ENCODE results near the gene CCDC171. TPM values are rescaled to one million over a fixed set of nuclear protein-coding genes. Genes with fewer than 3 reads are reported as not detected.

Gene CCDC171
- total and polyA plus RNA-seq, 11 donors, result 0.30 to 3.4 (median 1.1) TPM

DNA sequence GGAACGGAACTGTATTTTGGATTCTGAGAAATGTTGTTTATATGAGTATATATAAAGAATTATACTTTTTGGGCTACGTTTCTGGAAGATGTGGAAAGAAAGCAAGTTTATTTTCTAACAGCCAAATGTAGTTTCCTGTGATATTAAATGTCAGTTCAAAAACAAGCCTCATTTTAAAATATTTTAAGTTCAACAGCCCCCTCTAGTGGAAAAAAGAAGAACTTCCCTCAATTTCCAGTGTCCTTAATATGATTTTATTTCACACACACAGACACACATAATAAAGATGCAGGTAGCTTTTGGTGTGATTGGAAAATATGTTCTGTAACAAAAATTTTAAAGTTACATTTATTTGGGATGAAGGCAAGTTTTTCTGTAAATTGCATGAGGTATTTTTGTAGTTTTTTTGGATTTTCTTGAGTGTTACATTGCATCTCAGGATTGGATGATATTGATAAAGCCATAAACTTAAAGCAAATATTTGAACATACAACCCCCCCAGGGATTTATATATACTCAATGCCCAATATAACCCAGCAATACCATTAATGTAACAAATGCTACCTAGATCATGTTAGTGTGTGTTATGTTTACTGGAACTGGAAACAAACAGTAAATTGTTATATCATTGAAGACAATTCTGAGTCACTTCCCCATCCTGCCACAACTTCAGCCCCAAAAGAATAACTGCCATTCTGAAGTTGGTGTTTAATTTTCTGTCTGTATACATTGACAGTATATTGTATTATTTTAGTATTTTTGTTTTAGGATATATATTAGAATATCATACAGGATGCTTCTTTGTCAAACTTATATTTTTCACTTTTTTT lies 54.0 kb downstream of the CCDC171 start:
- H3K27ac ChIP-seq, result no peak overlapping the region
- no peaks in the 10 kb centered on the region for H3K27me3 ChIP-seq
- no peaks in the 10 kb centered on the region for H3K9me3 ChIP-seq
- no peaks in the 10 kb centered on the region for H3K36me3 ChIP-seq
- TF ChIP-seq POLR2A (IDR thresholded peaks at IDR 0.05), result no peak
- TF ChIP-seq CTCF (IDR thresholded peaks at IDR 0.05), result peak; percentile 68 to 87 (median 77)
- intact Hi-C loops (cut with DNase I), result loop anchor here (2.0 to 10.0 kb wide), 10 partner anchors 54 to 502 kb away; partner anchors contain the start of gene CCDC171 (in 1 of the 10)
- WGBS, 4 donors, result 37 to 41% (median 39%) methylated on average over 2 of the region's 2 CpGs
- peaks cover 0 to 5% (median 0%) of the 10 kb centered on the region in 12 donors for H3K4me1 ChIP-seq
- no peak overlapping the region for H3K4me3 ChIP-seq
- no peak for ATAC-seq
- DNase-seq, result no peak

DNA sequence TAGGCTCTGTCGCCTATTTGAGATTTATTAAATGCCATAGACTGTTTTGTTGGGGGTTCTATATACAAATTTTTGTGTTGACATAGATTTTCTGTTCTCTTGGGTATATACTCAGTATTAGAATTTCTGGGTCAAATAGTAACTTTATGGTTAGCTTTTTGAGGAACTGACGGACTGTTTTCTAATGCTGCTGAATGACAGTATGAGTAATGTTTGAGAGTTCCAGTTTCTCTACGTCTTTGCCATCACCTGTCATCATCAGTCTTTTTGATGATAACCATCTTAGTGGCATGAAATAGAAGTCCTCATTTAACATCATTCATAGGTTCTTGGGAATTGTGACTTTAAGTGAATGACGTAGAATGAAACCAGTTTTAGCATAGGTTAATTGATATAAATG lies 60.1 kb downstream of the CCDC171 start:
- ATAC-seq (no peak), DNase-seq (no peak)
- intact Hi-C loops (cut with DNase I), result loop anchor here in 1 of 10 donors (5.0 kb wide), 1 partner anchor 336 kb away; no protein-coding TSS in a partner anchor
- TF ChIP-seq POLR2A (IDR thresholded peaks at IDR 0.05) (no peak), CTCF (IDR thresholded peaks at IDR 0.05) (no peak)
- 89 to 94% (median 92%) methylated on average over 4 of the region's 4 CpGs for WGBS, 4 donors
- Histone ChIP-seq H3K27ac (no peak overlapping the region), H3K4me3 (no peak overlapping the region), H3K36me3 (peaks cover 0 to 9% (median 0%) of the 10 kb centered on the region in 9 donors), H3K27me3 (no peaks in the 10 kb centered on the region), H3K4me1 (no peaks in the 10 kb centered on the region), H3K9me3 (peaks cover 0 to 4% (median 0%) of the 10 kb centered on the region in 12 donors)

- H3K9me3 ChIP-seq, result peaks cover 0 to 4% (median 0%) of the 10 kb centered on the region in 12 donors
- no peaks in the 10 kb centered on the region for H3K27me3 ChIP-seq
- no peak overlapping the region for H3K4me3 ChIP-seq
- intact Hi-C loops (cut with DNase I), result no loop called here
- DNase-seq (no peak), ATAC-seq (no peak)
- TF ChIP-seq POLR2A (IDR thresholded peaks at IDR 0.05), result no peak
- TF ChIP-seq CTCF (IDR thresholded peaks at IDR 0.05), result no peak
- 92 to 100% (median 95%) methylated on average over 1 to 7 of the region's 7 CpGs for WGBS, 4 donors
- no peak overlapping the region for H3K27ac ChIP-seq
- H3K4me1 ChIP-seq, result no peaks in the 10 kb centered on the region
- peaks cover 0 to 9% (median 0%) of the 10 kb centered on the region in 9 donors for H3K36me3 ChIP-seq
Observed at GRCh38 chr9:15617782-15618181, 64.9 kb downstream of the CCDC171 start.

DNA sequence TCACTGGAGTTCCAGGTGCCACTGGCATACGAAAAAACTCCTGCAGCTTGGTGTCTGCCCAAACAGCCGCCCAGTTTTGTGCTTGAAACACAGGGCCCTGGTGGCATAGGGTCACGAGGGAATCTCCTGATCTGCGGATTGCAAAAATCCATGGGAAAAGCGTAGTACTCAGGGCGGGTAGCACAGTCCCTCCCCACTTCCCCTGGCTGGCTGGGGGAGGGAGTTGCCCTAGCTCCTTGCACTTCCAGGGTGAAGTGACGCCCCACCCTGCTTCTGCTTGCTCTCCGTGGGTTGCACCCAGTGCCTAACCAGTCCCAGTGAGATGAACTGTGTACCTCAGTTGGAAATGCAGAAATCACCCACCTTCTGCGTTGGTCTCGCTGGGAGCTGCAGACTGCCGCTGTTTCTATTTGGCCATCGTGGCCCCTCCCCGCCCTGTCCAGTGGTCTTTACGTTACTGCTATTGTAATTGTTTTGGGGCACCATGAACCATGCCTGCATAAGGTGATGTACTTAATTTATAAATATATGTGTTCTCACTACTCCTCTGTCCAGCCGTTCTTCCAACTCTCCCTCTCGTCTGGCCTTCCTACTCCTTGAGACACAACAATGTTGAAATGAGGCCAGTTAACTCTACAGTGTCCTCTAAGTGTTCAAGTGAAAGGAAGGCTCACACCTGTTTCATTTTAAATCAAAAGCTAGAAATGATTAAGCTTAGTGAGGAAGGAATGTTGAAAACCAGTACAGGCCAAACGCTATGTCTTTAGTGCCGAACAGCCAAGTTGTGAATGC lies 65.9 kb downstream of the CCDC171 start:
- H3K27ac ChIP-seq, result no peak overlapping the region
- peaks cover 0 to 3% (median 0%) of the 10 kb centered on the region in 12 donors for H3K9me3 ChIP-seq
- peaks cover 0 to 5% (median 0%) of the 10 kb centered on the region in 9 donors for H3K36me3 ChIP-seq
- no peaks in the 10 kb centered on the region for H3K4me1 ChIP-seq
- H3K4me3 ChIP-seq, result no peak overlapping the region
- TF ChIP-seq POLR2A (IDR thresholded peaks at IDR 0.05), result no peak
- TF ChIP-seq CTCF (IDR thresholded peaks at IDR 0.05), result no peak
- no peaks in the 10 kb centered on the region for H3K27me3 ChIP-seq
- intact Hi-C loops (cut with DNase I), result no loop called here
- no peak for DNase-seq
- 91 to 93% (median 92%) methylated on average over 16 to 18 of the region's 18 CpGs for WGBS, 4 donors
- ATAC-seq, result no peak
